ENCODE measurements around the gene PUM1.
"Not testable (repeated sequence)": the region's sequence is repeated elsewhere in the genome, so short reads cannot be mapped to it uniquely, and the experiment has no call there.

The PUM1 gene

DNA sequence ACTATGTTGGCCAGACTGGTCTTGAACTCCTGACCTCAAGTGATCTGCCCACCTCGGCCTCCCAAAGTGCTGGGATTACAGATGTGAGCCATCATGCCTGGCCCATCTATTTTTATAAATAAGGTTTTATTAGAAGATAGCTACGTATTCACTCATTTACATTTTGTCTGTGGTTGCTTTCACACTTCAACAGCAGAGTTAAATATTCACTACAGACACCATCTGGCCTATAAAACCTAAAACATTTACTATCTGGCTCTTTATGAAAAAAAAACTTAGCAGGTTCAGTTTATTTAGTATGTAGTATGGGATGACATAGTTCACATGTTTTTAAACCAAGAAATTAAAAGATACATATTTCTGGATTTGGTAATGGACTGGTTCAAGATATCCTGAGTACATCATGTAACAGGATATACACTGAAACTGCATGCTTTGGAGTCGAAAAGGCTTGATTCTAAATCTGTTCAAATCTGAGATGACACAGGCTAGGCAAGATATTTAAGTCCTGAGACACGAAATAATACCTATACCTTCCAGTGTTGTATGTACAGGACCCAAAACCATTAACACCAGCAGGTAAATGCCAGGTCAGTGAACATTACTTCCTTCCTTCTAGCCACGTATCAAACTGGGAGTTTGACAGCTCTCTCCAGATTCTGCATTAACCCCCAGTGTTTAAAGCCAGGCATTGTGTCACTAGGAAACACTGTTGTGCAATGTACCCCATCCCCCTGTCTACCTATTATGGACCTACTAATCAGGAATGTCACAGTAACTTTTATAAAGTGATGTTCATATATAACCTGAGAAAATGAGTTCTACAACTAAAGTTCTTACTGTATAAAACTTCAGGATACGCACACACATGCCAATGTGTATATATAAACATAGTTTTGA, 102.7 kb downstream of the PUM1 start:
- DNase-seq, result no peak

GRCh38 chr1:30957560-30958222, 107.8 kb downstream of the PUM1 start:
- DNase-seq, result no peak

DNA sequence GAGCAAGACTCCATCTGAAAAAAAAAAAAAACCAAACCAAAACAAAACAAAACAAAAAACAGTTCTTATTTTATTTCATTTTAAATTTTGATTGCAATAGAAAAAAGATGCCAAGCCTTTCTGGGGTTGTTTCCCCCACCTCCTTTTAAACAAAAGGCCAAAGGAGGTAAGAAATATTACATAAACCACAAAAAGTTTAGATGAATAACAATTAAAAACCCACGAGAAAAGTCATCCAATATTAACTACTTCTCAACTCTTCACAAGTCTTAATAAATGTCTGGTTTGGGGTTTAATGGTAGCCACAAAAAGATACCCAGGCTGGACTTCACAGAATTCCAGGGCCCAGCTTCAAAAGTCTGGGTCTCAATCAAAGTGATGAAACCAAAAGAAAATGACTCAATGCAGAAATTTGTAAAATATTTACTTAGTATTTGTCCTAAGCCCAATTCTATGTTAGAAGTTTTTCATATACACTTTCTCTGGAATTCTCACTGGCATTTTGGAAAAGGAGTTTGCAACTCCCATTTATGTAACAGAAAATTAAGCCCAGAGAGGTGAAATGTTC, 110.0 kb downstream of the PUM1 start:
- DNase-seq, result no peak

DNA sequence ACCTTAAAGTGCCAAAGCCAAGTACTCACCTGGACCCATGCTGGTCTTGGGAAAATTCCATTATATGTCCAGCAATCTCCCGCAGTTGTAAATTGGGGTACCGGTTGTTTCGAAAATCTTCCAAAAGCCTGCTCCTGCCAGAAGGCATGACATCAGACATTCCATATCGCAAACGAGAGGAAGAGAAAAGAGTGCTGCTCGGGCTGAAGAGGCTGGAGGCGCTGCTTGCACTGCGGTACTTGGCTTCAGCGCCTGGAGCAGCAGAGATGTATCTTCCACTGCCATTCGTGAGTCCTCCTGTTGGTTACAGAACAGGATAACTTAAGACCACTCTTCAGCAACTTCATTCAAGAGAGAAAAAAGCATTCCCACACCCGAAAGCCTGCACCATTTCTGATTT, 111.8 kb downstream of the PUM1 start:
- DNase-seq, result no peak

DNA sequence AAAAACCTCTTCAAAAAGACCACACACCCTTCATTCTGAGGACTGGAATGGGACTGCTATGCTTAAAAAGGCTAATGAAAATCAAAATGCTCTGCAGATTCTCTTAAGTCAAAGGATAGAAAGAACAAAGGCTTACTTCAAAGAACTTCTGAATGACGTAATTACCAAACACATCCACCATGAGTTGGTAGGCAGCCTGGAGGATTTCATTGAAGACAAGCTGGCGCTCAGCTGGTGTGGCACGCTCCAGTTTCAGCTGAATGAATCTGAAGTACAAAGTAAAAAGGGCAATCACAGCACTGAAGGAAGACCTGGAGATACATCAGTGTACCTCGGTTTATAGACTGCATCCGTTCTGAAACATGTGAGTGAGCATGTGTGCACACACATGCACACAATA, 113.4 kb downstream of the PUM1 start:
- no peak for DNase-seq

GRCh38 chr1:30950700-30951099, 114.8 kb downstream of the PUM1 start:
- no peak for DNase-seq

GRCh38 chr1:30950053-30950452, 115.5 kb downstream of the PUM1 start:
- DNase-seq, result no peak

GRCh38 chr1:30949487-30949838, 116.1 kb downstream of the PUM1 start:
- DNase-seq, result not testable (repeated sequence)

DNA sequence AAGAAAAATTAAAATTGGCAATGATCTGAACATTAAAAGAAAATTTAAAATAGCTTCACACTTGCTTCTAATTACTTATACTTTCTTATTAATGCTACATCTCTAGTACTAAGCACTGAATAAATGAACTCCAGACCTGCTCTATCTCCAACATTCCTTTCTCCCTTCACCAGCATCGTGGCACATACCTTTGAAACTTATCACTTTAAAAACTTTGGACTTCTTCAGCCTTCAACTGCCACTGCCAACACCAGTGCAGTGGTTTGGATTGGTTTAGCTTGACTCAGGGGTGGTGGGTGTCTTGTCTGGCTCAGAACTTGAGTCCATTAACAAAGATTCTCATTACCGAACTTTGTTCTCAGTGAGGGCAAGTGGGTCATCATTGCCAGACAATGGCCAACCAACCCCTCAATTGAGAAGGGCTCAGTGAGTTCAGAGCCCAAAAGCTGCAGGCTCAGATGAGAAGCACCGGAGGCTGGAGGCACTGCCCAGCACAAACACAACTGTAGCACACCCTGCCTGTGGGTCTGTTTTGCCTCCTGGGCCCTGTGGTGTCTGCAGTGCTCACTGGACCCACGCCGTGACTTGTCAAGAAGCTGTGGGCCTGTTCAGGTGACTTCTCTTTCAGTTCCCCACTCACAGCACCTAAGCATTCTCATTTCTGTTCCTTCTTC, 116.6 kb downstream of the PUM1 start:
- not testable (repeated sequence) for DNase-seq

DNA sequence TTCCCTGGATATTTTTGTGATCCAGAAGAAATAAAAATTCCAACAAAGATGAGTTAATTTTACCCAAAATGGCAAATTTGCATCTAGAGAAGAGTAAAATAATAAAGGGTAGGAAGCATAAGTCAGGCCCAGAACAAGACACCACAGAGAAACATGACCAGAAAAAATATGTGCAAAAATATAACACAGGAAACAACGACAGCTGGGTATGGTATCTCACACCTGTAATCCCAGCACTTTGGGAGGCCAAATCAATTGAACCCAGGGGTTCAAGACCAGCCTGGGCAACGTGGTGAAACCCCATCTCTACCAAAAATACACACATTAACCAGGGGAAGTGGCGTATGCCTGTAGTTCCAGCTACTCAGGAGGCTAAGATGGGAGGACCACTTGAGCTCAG, 117.2 kb downstream of the PUM1 start:
- no peak for DNase-seq

DNA sequence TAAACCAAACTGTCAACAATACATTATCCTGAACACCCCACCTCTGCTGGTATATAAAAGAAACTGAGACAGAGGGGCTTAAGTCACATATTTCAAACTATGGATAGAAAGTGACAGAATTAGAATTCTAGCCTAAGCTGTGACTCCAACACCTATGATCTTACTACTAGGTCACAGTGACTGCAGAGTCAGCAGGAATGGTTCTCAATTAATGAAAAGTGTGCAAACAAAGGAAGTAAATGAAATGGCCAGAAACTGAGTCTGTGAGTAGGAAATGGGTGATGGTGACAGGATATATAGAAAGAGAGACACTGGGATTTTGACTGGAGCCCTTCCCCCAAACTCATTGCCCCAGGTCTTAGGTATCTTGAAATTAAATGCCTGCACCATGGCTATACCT, 118.3 kb downstream of the PUM1 start:
- DNase-seq, result no peak

DNA sequence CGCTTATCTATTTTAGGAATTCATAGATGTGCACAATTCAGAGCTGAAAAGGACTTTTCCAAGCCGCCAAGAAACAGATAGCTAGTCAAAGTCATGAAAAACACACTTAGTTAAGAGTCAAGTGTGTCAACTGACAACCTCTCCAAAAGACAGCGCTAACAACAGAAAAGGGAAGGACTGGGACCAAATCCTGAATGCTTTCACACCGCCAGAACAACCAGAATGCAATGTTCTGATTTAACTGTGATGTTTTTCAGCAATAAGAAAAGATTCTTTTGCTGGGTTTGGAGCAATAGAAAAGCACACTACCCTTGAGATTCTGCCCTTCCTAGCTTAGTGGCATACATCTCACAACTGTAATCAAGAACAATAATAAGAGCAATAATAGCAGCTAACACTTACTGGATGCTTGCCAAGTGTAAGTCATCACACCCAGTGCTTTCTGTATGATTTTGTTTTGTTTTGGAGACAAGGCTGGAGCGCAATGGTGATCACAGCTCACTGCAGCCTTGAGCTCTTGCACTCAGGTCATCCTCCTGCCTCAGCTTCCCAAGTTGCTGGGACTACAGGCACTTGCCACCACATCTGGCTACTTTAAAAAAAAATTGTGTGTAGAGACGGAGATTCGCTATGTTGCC, 123.1 kb downstream of the PUM1 start:
- no peak for DNase-seq

DNA sequence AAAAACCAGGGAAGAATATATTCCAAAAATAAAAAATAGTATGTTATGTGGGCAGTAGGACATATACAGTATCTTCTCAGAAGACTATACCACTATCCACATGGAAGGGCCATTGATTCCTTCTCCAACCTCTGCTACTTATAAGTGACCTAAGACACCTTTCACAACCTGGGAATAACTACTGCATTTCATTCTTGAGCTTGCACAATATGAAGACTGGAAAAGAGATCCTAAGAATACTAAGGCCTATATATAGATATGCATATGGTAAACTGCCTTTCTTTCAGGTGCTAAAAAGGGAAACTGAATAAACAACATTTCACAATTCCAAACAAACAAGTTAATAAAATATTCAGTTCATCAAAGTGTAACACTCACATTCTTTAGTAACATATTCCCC, 125.0 kb downstream of the PUM1 start:
- no peak for DNase-seq

GRCh38 chr1:30936541-30937171, 128.9 kb downstream of the PUM1 start:
- no peak for DNase-seq

GRCh38 chr1:30935758-30936157, 129.8 kb downstream of the PUM1 start:
- DNase-seq, result not testable (repeated sequence)

DNA sequence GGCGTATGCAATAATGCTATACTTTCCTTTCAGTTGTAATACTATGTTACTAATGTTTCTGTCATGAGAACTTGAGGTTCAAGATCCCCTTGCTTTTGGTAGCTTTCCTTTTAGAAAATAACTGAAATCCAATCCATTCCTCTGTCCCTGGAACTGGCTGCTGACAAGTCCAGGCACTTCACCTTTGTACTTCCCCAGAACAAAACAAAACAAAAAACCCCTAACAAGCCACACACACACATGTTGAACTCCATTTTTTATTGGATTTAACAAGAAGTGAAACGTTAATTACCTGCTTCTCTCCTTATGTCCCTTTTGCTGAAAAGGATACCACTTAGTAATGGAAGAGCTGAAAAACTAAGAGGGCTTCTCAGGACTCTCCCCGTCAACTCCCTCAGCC, 130.9 kb downstream of the PUM1 start:
- DNase-seq, result no peak

DNA sequence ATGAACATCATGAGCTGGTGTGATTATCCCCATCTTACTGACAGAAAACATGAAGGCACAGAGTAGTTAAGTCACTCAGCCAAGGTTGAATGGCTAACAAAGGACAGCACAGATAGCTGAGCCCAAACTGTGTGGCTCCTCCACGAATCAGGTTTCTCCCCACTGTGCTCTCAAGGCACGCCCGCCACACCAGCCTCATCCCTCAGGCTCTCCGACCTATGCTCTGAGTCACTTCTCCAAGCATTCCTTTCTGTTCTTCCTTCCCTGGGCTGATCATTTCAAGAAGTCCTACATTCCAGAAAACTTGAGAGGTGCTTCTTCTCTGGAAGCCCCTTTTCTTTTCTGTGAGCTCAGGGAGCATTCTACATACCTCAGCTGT, 131.7 kb downstream of the PUM1 start:
- no peak for DNase-seq

DNA sequence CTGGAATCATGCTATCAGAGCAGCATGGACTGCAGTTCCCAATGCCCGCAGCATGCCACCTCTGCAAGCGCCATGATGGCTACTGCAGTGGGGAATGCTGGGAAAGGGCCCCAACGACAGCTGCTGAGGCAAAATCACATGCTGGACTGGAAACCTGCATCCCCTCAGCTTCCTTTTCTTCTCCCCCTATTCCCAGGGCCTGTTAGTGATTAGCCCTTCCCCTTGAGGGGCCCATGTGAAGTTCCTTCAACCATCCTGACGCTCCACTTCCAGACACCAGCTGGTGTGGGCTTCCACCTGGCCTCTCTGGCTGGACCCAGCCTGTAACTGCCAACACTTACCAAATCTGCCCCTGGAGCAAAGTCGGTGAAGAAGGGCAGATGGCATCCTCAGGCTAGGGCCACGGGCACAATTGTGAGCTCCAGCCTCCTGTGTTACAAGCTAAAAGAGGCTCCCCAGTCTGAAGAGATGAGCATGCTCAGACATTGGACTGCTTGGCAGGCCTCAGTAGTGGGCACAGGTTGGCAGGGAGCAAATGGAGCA, 134.8 kb downstream of the PUM1 start:
- DNase-seq, result no peak

DNA sequence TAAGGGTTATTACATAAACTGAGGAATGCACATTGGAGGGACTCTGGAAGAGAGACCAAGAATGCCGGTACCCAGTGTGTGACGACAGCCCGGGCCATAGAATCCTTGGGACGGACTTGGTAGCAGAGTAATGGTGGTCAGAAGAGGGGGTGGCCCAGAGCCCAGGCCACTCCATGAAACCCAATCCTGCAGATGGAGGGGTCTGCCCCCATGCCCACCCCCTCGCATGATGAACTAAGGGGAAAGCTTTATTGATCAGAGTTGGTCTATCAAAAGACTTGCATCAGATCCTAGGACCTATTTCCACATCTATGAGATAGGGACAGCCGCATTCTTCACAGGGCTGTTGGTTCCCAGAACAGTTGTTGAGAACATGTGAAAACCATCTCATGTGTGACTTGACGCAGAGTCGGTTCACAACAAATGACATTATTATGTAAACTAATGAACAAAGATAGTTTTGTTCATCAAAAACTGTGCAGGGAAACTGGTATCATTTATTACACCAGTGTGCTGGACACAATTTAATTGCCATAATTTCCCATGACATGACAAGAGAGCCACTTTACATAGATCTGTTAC, 135.5 kb downstream of the PUM1 start:
- DNase-seq, result no peak

GRCh38 chr1:30929135-30929889, 136.2 kb downstream of the PUM1 start:
- peak; percentile 69 for DNase-seq

DNA sequence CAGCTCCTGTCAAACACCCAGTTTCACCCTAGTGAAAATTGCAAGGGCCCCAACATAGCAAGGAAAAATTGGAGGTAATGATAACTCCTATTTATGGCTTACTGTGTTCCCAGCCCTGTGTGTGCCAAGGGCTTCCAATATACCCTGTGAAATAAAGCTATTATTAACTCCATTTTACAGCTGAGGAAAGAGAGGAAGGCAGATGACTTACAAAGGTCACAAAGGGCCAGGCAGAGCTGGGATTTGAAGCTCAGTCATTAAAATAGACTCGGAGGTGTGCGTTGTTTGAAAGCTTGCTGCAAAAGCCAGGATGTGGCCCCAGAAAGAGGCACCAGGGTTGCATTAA, 136.8 kb downstream of the PUM1 start:
- DNase-seq, result no peak
